RWPE1 (cell line): Measurements from ENCODE around the gene LRGUK.
"Not testable (repeated sequence)": the region's sequence is repeated elsewhere in the genome, so short reads cannot be mapped to it uniquely, and the experiment has no call there.

Source experiments
- CTCF ChIA-PET: fragments of 350-600 bp; sonication (Branson Sonifier 250); formaldehyde crosslinking; extraction: SDS; loops from one replicate; lab custom pipeline; 2021; lab: Yijun Ruan, JAX
- POLR2A ChIA-PET: fragments of 400-600 bp; formaldehyde crosslinking; extraction: SDS; loops from one replicate; lab custom pipeline; 2020; ENCODE audit warnings: antibody characterized with exemption; ENCODE audit not compliant: low non-redundant PET; lab: Yijun Ruan, JAX
- DNase-seq: peaks from one replicate; pipeline ENCODE4 v3.0.0; 2012; ENCODE audit warnings: low spot score
- H3K27ac ChIP-seq: fragments of 450-650 bp; 2 replicates; pipeline ENCODE4 v1.5.1; 2017
- CTCF ChIP-seq: fragments of 450-650 bp; conservative IDR thresholded peaks from 2 replicates; pipeline ENCODE4 v1.5.1; 2017; ENCODE audit warnings: low read depth, mild to moderate bottlenecking

The LRGUK gene

DNA sequence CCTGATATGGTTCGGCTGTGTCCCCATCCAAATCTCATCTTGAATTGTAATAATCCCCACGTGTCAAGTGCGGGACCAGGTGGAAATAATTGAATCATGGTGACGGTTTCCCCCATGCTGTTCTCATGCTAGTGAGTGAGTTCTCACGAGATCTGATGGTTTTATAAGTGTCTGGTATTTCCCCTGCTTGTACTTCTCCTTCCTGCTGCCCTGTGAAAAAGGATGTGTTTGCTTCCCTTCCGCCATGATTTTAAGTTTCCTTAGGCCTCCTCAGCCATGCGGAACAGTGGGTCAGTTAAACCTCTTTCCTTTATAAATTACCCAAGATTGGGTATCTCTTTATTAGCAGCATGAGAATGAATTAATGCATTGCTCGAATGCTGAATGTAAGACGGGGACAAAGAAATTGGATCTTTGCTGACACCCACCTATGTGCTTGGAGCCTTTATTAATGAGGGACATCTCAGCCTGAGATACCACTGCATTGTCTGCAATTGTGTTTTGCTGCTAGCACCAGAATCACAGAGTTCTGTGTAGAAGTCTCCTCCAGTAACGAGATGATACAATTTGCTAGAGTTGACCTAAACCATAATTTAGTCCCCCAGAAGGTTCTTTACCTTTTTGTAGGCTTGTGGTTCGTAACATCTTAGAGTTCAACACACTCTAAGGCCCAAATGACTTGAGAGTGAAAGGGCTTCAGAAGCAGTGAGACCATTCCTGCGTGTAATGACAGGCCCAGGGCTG is 160.9 kb downstream of the LRGUK start:
- ChIA-PET CTCF (no interaction called here), POLR2A (no interaction called here)
- DNase-seq = no peak
- H3K27ac ChIP-seq = no peak overlapping the region
- TF ChIP-seq CTCF = no peak

GRCh38 chr7:134289423-134289822 is 162.3 kb downstream of the LRGUK start:
- DNase-seq = no peak
- no peak overlapping the region for H3K27ac ChIP-seq
- POLR2A ChIA-PET = no interaction called here
- TF ChIP-seq CTCF = no peak
- CTCF ChIA-PET = no interaction called here

DNA sequence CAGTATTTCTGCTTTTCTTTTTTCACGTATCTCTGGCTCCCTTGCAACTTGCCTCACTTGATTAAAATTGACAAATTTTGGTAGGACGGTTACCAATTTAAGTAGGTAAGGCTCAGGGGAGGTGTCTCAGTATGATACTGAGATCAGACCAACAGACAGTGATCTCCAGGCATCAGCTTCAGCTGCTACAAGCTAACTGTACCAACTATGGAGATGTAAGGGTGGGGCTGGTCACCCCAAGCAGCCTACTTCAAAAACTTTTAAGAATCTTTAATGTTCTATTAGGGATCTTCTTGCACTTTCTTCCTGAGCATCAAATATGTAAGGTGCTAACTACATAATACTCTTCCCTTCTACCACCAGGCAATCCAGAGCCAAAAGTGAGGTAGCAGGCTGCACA is 162.7 kb downstream of the LRGUK start:
- no peak for DNase-seq
- H3K27ac ChIP-seq = no peak overlapping the region
- ChIA-PET POLR2A (no interaction called here), CTCF (no interaction called here)
- TF ChIP-seq CTCF = no peak

DNA sequence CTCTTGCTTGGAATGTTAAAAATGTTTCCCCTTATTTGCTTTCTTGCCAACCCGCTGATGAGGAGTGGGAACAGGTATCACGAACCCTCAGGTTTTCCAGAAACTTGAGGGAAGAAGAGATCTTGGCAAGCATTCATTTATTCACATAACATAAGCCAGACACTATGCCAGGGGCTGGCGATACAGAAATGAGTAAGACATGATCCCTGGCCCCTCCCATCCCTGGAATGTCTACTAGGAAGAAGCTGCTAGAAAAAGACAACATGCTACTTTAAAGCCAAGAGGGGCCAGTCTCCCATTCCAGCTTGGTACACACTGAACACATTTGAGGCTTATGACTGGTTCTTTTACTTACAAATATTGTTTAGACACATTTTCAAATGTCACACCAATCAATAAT is 163.1 kb downstream of the LRGUK start:
- POLR2A ChIA-PET = no interaction called here
- DNase-seq = peak; percentile 56
- H3K27ac ChIP-seq = no peak overlapping the region
- no peak for TF ChIP-seq CTCF
- CTCF ChIA-PET = no interaction called here

DNA sequence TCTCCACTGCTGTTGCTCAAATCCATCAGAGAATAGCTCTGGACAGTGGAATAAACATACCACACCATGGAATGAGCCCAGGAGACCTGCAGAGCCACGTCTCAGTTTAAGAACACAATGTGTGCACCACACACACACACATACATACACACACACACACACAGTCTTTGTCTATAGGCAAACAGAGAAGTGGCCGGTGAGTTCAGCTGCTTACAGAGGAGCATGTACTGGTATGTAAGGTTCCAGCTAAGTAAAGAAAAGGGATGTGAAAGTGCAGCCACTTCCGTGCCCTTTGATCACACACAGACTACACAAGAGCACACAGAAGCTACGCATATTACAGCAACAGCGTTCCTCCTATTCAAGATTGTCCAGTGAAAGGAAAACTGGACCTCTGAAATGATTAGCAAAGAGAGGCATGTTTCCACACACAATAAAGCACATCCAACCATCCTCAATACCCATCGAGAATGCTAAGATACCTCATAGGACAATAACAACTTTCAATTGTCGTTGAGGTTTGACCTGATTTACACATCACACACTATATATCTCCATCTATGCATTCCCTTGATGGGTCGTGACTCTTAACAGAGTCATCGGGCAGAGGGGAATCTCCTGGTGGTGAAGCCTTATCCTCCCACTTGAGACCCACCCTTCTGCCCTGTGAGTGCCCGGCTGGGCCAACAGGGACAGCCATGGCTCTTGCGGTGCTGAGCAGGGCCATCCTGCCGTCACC is 166.0 kb downstream of the LRGUK start:
- DNase-seq = no peak
- ChIA-PET CTCF (no interaction called here), POLR2A (no interaction called here)
- no peak overlapping the region for H3K27ac ChIP-seq
- TF ChIP-seq CTCF = no peak

DNA sequence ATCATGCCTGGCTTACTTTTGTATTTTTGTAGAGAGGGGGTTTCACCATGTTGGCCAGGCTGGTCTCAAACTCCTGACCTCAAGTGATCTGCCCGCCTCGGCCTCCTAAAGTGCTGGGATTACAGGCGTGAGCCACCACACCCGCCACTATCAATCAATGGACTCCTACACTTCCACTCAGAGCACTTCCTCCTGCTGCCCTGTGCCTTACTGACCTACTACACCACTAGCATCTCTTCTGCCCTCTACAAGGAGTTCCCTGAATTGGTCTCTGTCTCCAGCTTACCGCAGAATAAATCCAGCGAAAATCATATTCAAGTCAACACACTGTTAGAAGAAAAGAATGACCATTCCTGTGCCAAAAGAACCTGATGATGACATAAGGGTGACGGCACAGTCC is 168.8 kb downstream of the LRGUK start:
- DNase-seq, POLR2A ChIA-PET, H3K27ac ChIP-seq, CTCF ChIA-PET: not testable (repeated sequence)

DNA sequence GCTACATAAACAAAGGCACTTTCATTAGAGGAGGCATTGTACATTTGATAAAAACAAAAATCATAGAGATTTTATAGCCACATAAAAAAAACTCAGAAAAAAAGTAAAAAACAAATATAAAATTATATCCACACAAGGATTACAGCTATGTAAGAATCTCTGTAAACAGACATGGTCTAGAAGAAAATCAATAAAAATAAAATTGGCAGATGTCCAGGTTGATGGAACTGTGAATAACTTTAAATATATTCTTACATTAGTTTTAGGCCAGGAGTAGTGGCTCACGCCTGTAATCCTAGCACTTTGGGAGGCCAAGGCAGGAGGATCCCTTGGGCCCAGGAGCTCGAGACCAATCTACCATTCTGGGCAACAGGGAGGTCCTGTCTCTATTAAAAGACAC is 170.3 kb downstream of the LRGUK start:
- ChIA-PET CTCF (no interaction called here), POLR2A (no interaction called here)
- TF ChIP-seq CTCF = no peak
- no peak overlapping the region for H3K27ac ChIP-seq
- no peak for DNase-seq
